GM21825 (cell line): ENCODE measurements around the gene PCA3.
A peak's percentile ranks its signal among the peaks of the same experiment; 100 is the strongest.

Source experiments
- ATAC-seq: cut with Tn5 transposase; IDR thresholded peaks from one replicate; pipeline ENCODE4 v1.9.1; 2021; ENCODE audit warnings: mild to moderate bottlenecking, moderate library complexity; ENCODE audit not compliant: unreplicated experiment

PCA3 gene

GRCh38 chr9:76756941-76757673, 7.1 kb upstream of the PCA3 start:
- ATAC-seq: no peak

- ATAC-seq: no peak
Measured at GRCh38 chr9:76758476-76758875, 5.8 kb upstream of the PCA3 start.

GRCh38 chr9:76759732-76760131, 4.5 kb upstream of the PCA3 start:
- no peak for ATAC-seq

GRCh38 chr9:76761448-76761847, 2.8 kb upstream of the PCA3 start:
- ATAC-seq: no peak

GRCh38 chr9:76766126-76766525, 1.9 kb downstream of the PCA3 start:
- no peak for ATAC-seq

- ATAC-seq: no peak
Measured at GRCh38 chr9:76772686-76773445, 8.6 kb downstream of the PCA3 start.

- no peak for ATAC-seq
Measured at GRCh38 chr9:76784881-76785280, 20.6 kb downstream of the PCA3 start.

- ATAC-seq: no peak
Measured at GRCh38 chr9:76785501-76785900, 21.3 kb downstream of the PCA3 start.

- no peak for ATAC-seq
Measured at GRCh38 chr9:76787677-76788076, 23.4 kb downstream of the PCA3 start.

- no peak for ATAC-seq
Measured at GRCh38 chr9:76789840-76790239, 25.6 kb downstream of the PCA3 start.

- ATAC-seq: no peak
Measured at GRCh38 chr9:76793784-76794431, 29.7 kb downstream of the PCA3 start.

- no peak for ATAC-seq
Measured at GRCh38 chr9:76796296-76796695, 32.1 kb downstream of the PCA3 start.

- ATAC-seq: no peak
Measured at GRCh38 chr9:76798527-76798926, 34.3 kb downstream of the PCA3 start.

GRCh38 chr9:76799473-76799872, 35.2 kb downstream of the PCA3 start:
- no peak for ATAC-seq

- ATAC-seq: no peak
Measured at GRCh38 chr9:76800901-76801300, 36.7 kb downstream of the PCA3 start.

GRCh38 chr9:76803083-76803482, 38.8 kb downstream of the PCA3 start:
- no peak for ATAC-seq

- no peak for ATAC-seq
Measured at GRCh38 chr9:76803762-76804161, 39.5 kb downstream of the PCA3 start.

- no peak for ATAC-seq
Measured at GRCh38 chr9:76808636-76809035, 44.4 kb downstream of the PCA3 start.

GRCh38 chr9:76810377-76810957, 46.2 kb downstream of the PCA3 start:
- peak; percentile 64 for ATAC-seq

GRCh38 chr9:76812591-76812990, 48.4 kb downstream of the PCA3 start:
- ATAC-seq: no peak

- ATAC-seq: no peak
Measured at GRCh38 chr9:76817489-76817888, 53.3 kb downstream of the PCA3 start.

- no peak for ATAC-seq
Measured at GRCh38 chr9:76818271-76818670, 54.0 kb downstream of the PCA3 start.
